Measurements from ENCODE around the gene RNF180. TPM values are rescaled to one million over a fixed set of nuclear protein-coding genes. Genes with fewer than 3 reads are reported as not detected.

Gene RNF180, protein sequence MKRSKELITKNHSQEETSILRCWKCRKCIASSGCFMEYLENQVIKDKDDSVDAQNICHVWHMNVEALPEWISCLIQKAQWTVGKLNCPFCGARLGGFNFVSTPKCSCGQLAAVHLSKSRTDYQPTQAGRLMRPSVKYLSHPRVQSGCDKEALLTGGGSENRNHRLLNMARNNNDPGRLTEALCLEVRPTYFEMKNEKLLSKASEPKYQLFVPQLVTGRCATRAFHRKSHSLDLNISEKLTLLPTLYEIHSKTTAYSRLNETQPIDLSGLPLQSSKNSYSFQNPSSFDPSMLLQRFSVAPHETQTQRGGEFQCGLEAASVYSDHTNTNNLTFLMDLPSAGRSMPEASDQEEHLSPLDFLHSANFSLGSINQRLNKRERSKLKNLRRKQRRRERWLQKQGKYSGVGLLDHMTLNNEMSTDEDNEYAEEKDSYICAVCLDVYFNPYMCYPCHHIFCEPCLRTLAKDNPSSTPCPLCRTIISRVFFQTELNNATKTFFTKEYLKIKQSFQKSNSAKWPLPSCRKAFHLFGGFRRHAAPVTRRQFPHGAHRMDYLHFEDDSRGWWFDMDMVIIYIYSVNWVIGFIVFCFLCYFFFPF
- total RNA-seq (1 to 10 TPM; 5.2 to 7.2 (median 6.5) TPM), polyA plus RNA-seq (1 to 10 TPM; 1.3 to 3.0 TPM)

- FAIRE-seq (no peak), ATAC-seq (peak; percentile 93 to 95 (median 94)), DNase-seq (peak; percentile 55 to 90 (median 71))
- Histone ChIP-seq H3K36me3 (no peaks in the 10 kb centered on the region), H3K27ac (peak within 1 kb of the TSS; percentile 74 to 88 (median 82)), H3K4me1 (peaks cover 0 to 12% (median 0%) of the 10 kb centered on the region in 3 donors), H3K27me3 (no peaks in the 10 kb centered on the region), H3K9me3 (no peaks in the 10 kb centered on the region), H3K4me3 (peak within 1 kb of the TSS; percentile 33 to 85 (median 76))
- intact Hi-C loops (cut with DNase I): no loop called here
- TF ChIP-seq, protein P1, sequence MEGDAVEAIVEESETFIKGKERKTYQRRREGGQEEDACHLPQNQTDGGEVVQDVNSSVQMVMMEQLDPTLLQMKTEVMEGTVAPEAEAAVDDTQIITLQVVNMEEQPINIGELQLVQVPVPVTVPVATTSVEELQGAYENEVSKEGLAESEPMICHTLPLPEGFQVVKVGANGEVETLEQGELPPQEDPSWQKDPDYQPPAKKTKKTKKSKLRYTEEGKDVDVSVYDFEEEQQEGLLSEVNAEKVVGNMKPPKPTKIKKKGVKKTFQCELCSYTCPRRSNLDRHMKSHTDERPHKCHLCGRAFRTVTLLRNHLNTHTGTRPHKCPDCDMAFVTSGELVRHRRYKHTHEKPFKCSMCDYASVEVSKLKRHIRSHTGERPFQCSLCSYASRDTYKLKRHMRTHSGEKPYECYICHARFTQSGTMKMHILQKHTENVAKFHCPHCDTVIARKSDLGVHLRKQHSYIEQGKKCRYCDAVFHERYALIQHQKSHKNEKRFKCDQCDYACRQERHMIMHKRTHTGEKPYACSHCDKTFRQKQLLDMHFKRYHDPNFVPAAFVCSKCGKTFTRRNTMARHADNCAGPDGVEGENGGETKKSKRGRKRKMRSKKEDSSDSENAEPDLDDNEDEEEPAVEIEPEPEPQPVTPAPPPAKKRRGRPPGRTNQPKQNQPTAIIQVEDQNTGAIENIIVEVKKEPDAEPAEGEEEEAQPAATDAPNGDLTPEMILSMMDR (IDR thresholded peaks at IDR 0.05): no peak
- 0% methylated on average over 75 to 88 of the region's 88 CpGs for WGBS, 2 donors
These were observed at the start of gene RNF180 for GRCh38 chr5:64165500-64166200. Gene RNF180 (plus strand): TSS chr5:64165843. CDS start chr5:64200808, 34,965 bp downstream.

DNA sequence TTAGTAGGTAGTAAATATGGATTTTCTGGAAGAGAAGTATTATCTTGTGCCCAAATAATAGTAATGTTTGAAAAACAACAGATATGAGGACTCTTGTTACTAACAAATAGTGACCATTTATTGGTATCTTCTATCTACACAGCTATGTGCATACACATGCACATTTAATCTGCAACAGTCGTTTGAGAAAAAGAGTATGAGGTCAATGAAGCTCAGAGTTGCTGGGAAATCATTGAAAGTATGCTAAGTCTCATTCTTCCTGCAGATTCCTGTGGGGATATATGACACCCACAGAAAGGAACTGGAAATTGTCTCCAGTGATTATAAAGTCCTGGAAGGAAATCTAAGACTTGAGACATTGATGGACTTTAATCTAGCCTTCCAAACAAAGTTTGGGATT, 40.1 kb upstream of the RNF180 start:
- Histone ChIP-seq H3K4me1 (no peaks in the 10 kb centered on the region), H3K27ac (no peak overlapping the region), H3K4me3 (no peak overlapping the region), H3K9me3 (no peaks in the 10 kb centered on the region), H3K36me3 (no peaks in the 10 kb centered on the region), H3K27me3 (no peaks in the 10 kb centered on the region)
- WGBS, 2 donors: 4 to 11% methylated on average over 1 of the region's 1 CpG
- intact Hi-C loops (cut with DNase I): no loop called here
- ATAC-seq (no peak), DNase-seq (no peak), FAIRE-seq (no peak)
- TF ChIP-seq, protein P1 (IDR thresholded peaks at IDR 0.05): no peak

DNA sequence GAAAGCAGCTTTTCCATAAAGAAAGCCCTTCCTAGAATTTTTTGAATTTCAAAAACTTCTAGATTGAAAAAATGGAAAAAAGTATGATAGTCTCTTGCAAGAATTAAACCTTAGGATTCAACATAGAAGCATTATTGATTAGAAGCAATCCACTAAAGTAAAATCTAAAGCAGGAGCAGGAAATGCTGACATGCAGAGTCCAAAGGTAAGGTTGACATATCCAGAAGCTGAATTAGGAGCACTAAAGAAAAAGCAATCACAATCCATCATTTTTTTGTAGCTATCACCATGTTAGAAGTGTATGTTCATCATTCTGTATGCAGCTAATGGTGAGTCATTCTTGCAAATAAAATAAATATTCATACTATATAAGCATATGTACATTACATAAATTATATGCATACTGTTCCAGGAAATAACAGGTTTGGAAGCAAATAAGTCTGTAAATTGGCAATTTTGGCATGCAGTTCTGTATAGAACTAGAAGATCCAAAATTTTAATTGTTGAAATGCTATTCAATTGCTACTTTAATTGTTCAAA, 39.4 kb upstream of the RNF180 start:
- no peaks in the 10 kb centered on the region for H3K27me3 ChIP-seq
- ATAC-seq (no peak), DNase-seq (no peak), FAIRE-seq (no peak)
- H3K4me3 ChIP-seq: no peak overlapping the region
- H3K4me1 ChIP-seq: no peaks in the 10 kb centered on the region
- H3K27ac ChIP-seq: no peak overlapping the region
- H3K36me3 ChIP-seq: no peaks in the 10 kb centered on the region
- no peaks in the 10 kb centered on the region for H3K9me3 ChIP-seq
- TF ChIP-seq, protein P1 (IDR thresholded peaks at IDR 0.05): no peak
- intact Hi-C loops (cut with DNase I): no loop called here

DNA sequence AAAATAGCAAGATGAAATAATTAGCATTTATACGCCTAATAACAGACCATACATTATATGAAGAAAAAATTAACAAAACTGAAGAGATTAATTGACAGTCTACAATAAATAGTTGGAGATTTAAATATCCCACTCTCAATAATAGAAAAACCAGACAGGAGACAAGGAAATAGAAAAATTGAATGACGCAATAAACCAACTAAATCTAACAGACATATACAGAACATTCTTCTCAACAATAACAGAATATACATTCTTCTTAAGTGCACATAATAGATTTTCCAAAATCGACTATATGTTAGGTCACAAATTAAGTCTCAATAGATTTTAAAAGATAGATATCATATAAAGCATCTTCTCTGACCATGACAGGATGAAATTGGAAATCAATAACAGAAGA, 25.6 kb upstream of the RNF180 start:
- 74 to 81% methylated on average over 3 of the region's 3 CpGs for WGBS, 2 donors
- H3K4me3 ChIP-seq: no peak overlapping the region
- no peak overlapping the region for H3K27ac ChIP-seq
- H3K4me1 ChIP-seq: no peaks in the 10 kb centered on the region
- no peaks in the 10 kb centered on the region for H3K9me3 ChIP-seq
- TF ChIP-seq, protein P1 (IDR thresholded peaks at IDR 0.05): no peak
- H3K27me3 ChIP-seq: peaks cover 0 to 3% (median 0%) of the 10 kb centered on the region in 4 donors
- no peaks in the 10 kb centered on the region for H3K36me3 ChIP-seq
- DNase-seq: no peak
- FAIRE-seq: no peak
- ATAC-seq: no peak
- intact Hi-C loops (cut with DNase I): loop anchor here in 1 of 3 donors (10.0 kb wide), 1 partner anchor 65 kb away; no protein-coding TSS in a partner anchor

Measured in pancreas (tissue), 10 donors.